GM18520 (cell line): ENCODE measurements around the gene RMDN2.

Experiments used
- ATAC-seq: cut with Tn5 transposase; IDR thresholded peaks from one replicate; pipeline ENCODE4 v1.9.1; 2021; ENCODE audit not compliant: unreplicated experiment

RMDN2 gene

DNA sequence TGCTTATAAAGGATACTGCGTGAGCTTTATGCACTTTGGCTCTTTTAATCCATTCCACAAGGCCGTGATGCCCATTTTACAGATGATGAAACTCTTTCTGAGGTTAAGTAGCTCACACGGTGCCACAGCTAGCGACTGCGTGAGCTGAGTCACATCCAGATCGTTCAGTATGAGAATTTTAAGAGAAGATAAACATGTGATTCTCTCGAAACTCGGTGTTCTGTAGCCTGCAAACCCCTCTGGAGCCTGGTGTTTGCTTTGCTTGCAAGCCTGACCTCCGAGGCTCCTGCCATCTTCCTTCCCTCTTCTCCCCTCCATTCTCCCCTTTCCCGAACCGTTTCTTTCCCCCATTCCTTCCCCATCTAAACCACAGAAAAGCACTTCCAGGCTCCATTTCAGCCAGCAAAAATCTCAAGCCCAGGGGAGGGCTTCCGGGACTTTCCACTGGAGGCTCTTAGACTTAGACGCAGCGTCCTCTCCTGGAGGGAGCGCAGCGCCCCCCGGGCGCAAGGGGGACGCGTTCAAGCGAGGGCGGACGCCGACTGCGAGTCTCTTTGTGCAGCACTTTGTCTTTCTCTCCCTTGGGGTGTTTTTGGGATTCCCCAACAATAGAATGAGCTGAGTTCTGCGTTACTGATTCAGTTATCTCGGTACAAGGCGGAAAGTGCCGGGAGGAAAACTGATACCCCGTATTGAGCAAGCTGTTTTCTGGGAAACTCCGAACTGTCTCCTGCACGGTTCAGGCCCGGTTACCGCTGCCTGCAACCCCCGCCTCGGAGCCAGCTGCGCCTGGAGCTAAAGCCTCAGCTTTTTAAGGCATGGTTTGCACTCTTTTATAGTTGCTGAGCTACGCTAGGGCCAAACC lies 112.9 kb downstream of the RMDN2 start:
- ATAC-seq = peak; percentile 67

- no peak for ATAC-seq
Measured at GRCh38 chr2:38038682-38039081, 113.6 kb downstream of the RMDN2 start.

GRCh38 chr2:38039121-38039910 lies 114.2 kb downstream of the RMDN2 start:
- no peak for ATAC-seq

DNA sequence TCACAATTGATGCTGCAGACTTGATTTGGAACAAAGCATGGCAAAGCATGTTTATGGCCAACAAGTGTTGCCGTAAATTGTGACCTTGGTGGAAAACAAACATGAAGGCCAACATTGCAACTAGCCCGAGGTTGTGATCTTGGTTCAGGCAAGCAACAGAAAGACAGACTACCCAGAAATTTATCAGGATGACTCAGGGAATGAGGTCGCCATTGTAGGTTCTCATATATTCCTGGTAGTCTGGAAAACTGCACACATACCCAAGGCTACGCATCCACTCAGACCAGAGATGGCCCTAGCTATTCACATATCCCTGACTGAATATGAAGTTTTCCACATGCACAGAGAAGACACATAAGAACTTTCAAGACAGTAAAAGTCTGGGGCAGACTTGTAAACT lies 120.7 kb downstream of the RMDN2 start:
- ATAC-seq = no peak

DNA sequence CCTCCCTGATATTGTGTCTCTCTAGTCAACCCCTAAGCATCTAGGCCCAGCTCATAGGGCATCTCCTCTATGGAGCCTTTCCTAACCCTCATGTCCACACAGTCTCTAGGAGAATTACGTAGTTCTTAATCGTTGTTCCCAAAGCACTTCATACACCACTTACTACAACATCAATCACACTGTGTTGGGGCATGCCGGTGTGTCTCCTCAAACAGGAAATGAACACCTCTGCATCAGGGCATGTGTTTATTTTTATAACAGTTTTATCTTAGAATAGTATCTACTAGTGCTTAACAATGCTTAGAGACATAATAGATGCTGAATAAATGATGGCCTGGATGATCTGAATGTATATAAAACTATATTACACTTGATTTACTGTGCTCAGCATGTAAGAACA lies 131.1 kb downstream of the RMDN2 start:
- ATAC-seq = no peak

- ATAC-seq = no peak
Measured at GRCh38 chr2:38057651-38058410, 132.7 kb downstream of the RMDN2 start.

GRCh38 chr2:38060236-38061018 lies 135.3 kb downstream of the RMDN2 start:
- ATAC-seq = no peak

DNA sequence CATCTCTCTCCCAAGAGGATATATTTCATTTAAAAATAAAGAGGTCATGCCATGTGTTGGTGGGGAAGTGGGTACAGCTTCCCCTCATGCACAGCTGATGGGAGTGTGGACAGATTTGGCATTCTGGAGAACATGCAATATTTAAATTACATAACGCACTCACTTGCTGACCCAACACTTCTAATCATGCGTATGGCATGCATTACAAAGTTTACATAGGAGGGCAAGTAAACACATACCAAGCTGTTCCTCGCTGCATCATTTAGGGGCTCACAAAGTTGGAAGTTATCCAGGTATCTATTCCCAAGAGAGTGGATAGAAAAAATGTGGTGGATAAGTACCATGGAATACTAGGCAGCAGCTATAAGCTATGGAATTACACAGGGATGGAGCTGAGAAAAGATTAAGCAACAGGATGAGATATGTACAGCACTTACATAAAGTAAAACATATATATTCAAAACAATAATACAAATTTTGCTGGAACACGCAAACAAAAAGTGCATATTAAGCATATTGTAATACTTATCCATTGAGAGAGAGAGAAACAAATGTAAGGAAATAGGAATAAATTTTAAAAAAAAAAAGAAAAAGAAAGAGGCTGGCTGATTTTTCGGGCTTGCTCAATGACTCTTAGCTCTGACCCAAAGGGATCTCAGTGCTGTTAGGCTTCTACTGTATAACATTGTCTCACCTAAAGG lies 139.9 kb downstream of the RMDN2 start:
- no peak for ATAC-seq

- no peak for ATAC-seq
Measured at GRCh38 chr2:38065502-38066135, 140.5 kb downstream of the RMDN2 start.

DNA sequence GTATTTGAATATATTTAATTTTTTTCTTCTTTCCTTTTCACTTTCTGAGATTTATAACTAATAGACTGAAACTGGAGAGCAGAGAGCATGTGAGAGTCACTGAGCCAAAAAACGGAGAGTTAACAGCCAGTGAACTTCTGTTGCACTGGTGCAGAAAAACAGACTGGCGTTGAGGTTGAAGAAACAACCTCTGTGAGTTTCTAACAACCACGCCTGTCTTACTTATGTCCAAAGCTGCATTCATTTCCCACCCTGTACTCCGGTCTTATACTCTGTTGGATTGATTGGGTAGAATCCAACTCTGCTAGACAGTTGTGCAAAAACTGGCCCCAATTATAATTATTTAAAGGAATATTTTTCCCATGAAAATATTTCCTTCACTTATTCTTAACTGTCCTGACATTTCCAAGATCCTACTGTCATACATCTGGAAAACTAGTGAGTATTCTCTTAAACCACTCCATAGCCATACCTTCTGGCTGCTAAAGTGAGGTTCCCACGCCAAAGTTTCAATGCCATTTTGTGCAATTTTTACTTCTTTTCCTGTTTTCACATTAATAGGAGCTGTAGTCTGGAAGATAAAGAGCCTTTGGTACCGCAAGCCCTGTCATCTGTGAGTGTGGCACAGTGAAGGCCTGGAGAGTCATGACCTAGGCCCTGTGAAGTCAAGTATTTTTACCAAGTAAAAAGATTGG lies 141.5 kb downstream of the RMDN2 start:
- ATAC-seq = no peak
